GM12874 (cell line): ENCODE data around the gene IL23R.

Source experiments
- TF ChIP-seq, protein P1 (sequence below): IDR thresholded peaks from 2 replicates; pipeline ENCODE4 v1.5.1; 2011; ENCODE audit warnings: low read depth, mild to moderate bottlenecking, control low read depth, low read length, moderate library complexity; ENCODE audit not compliant: insufficient read depth

IL23R gene

GRCh38 chr1:67142931-67143330, 23.3 kb upstream of the IL23R start:
- TF ChIP-seq, protein P1, sequence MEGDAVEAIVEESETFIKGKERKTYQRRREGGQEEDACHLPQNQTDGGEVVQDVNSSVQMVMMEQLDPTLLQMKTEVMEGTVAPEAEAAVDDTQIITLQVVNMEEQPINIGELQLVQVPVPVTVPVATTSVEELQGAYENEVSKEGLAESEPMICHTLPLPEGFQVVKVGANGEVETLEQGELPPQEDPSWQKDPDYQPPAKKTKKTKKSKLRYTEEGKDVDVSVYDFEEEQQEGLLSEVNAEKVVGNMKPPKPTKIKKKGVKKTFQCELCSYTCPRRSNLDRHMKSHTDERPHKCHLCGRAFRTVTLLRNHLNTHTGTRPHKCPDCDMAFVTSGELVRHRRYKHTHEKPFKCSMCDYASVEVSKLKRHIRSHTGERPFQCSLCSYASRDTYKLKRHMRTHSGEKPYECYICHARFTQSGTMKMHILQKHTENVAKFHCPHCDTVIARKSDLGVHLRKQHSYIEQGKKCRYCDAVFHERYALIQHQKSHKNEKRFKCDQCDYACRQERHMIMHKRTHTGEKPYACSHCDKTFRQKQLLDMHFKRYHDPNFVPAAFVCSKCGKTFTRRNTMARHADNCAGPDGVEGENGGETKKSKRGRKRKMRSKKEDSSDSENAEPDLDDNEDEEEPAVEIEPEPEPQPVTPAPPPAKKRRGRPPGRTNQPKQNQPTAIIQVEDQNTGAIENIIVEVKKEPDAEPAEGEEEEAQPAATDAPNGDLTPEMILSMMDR = no peak

- TF ChIP-seq, protein P1 = no peak
These were observed 22.3 kb upstream of the IL23R start for GRCh38 chr1:67143966-67144365.

- TF ChIP-seq, protein P1 = peak; percentile 40; the same call in 1 of the 2 replicates
These were observed 21.6 kb upstream of the IL23R start for GRCh38 chr1:67144696-67145095.

GRCh38 chr1:67146101-67146500, 20.2 kb upstream of the IL23R start:
- TF ChIP-seq, protein P1 = no peak

GRCh38 chr1:67146539-67146938, 19.7 kb upstream of the IL23R start:
- TF ChIP-seq, protein P1 = no peak

DNA sequence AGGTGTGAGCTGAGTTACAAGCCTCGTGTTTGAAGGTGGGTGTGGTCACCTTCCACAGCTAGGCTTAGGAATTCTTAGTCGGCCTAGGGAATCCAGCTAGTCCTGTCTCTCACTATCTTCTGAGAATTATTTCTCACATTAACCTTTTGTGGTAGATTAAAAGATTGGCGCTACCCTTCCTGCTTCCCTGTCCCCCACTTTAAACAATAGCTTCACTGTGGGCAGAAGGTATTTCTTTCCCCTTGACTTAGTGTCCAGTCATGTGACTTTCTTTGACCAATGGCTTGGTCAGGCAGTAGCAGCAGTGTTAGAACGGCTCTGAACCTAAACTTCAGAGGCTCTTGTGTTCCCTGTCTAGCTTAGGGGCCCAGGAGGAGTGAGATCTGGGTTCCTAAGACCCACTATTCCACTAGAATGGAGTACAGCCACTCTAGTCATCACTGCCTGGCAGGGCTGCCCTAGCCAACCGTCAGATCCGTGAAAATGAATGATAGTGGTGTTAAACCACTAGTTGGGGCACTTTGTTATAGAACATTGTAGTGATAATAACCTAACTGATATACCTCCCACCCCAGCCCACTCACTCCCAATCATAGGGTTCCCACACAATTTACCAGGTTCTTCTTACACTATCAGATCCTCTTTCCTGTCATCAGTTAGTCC, 17.6 kb upstream of the IL23R start:
- TF ChIP-seq, protein P1 = no peak

- TF ChIP-seq, protein P1 = peak; percentile 76
These were observed 17.0 kb upstream of the IL23R start for GRCh38 chr1:67149179-67149770.
